Fibroblast of lung (primary cell): ENCODE data around the gene ENOX1. TPM values are rescaled to one million over a fixed set of nuclear protein-coding genes. Genes with fewer than 3 reads are reported as not detected.

Experiments
- DNase-seq, 2 donors: peaks; one replicate each; pipeline versions ENCODE4 v3.0.0 to v3.0.0-alpha.2; 2010; ENCODE audit warnings: low read depth in 2 of 2
- H2AFZ ChIP-seq: 2 replicates; pipeline ENCODE4 v1.5.1; 2012; ENCODE audit warnings: low read length, control low read depth, inconsistent platforms
- H3K27ac ChIP-seq: 2 replicates; pipeline ENCODE4 v1.5.1; 2011; ENCODE audit warnings: low read length, control low read depth; ENCODE audit not compliant: insufficient read depth
- H3K27me3 ChIP-seq: 2 replicates; pipeline ENCODE4 v1.5.1; 2011; ENCODE audit warnings: mild to moderate bottlenecking, low read length; ENCODE audit not compliant: control insufficient read depth, insufficient read depth
- H3K36me3 ChIP-seq: 2 replicates; pipeline ENCODE4 v1.5.1; 2011; ENCODE audit warnings: low read length; ENCODE audit not compliant: control insufficient read depth, insufficient read depth
- H3K4me1 ChIP-seq: 2 replicates; pipeline ENCODE4 v1.5.1; 2011; ENCODE audit warnings: low read length; ENCODE audit not compliant: control insufficient read depth, insufficient read depth; ENCODE audit errors: extremely low read depth
- H3K4me2 ChIP-seq: 2 replicates; pipeline ENCODE4 v1.5.1; 2011; ENCODE audit warnings: low read length, control low read depth; ENCODE audit not compliant: insufficient read depth; ENCODE audit errors: extremely low read depth
- H3K4me3 ChIP-seq, 4 experiments: fragments of 200-600 bp in 1 of 4; sonication (generic) in 1 of 4; replicated peaks in 1 of 4; 2 replicates each; pipeline ENCODE4 v1.5.1; 2011 to 2016; ENCODE audit warnings: low read length in 4 of 4, low read depth in 3 of 4, mild to moderate bottlenecking in 3 of 4, control low read depth in 2 of 4, inconsistent platforms in 1 of 4, mixed read lengths in 1 of 4; ENCODE audit not compliant: insufficient read depth in 1 of 4; ENCODE audit errors: control extremely low read depth in 1 of 4
- H3K79me2 ChIP-seq: 2 replicates; pipeline ENCODE4 v1.5.1; 2012; ENCODE audit warnings: mild to moderate bottlenecking, low read length, inconsistent platforms; ENCODE audit not compliant: control insufficient read depth, insufficient read depth
- H3K9ac ChIP-seq: 2 replicates; pipeline ENCODE4 v1.5.1; 2011; ENCODE audit warnings: mild to moderate bottlenecking, low read length, control low read depth; ENCODE audit not compliant: insufficient read depth
- H3K9me3 ChIP-seq: 2 replicates; pipeline ENCODE4 v1.5.1; 2012; ENCODE audit warnings: low read depth, low read length; ENCODE audit not compliant: control insufficient read depth, insufficient read depth
- H4K20me1 ChIP-seq: 2 replicates; pipeline ENCODE4 v1.5.1; 2011; ENCODE audit warnings: low read length; ENCODE audit not compliant: control insufficient read depth, insufficient read depth; ENCODE audit errors: extremely low read depth
- EZH2 ChIP-seq: IDR thresholded peaks from 2 replicates; pipeline ENCODE4 v1.5.1; 2012; ENCODE audit warnings: low read length, control low read depth, mild to moderate bottlenecking; ENCODE audit errors: missing control alignments
- polyA plus RNA-seq, 2 donors: library from polyadenylated mRNA; depleted of rRNA in 1 of 2; stranded (reverse) in 1 of 2; unstranded in 1 of 2; fragments of >200 nt; gene quantifications; 2 replicates each; pipeline ENCODE4 v1.2.1, GENCODE V29; 2011 to 2012; ENCODE audit warnings: missing spikeins in 1 of 2
- total RNA-seq: library from RNA; depleted of rRNA; stranded (reverse); fragments of >200 nt; gene quantifications from 2 replicates; pipeline ENCODE4 v1.2.1, GENCODE V29; 2014
- TF ChIP-seq, protein P1 (sequence below), 2 donors: IDR thresholded peaks in 1 of 2; conservative IDR thresholded peaks in 1 of 2; 1 replicate in 1 of 2; 2 replicates in 1 of 2; pipeline ENCODE4 v1.5.1; 2011 to 2012; ENCODE audit warnings: low read length in 2 of 2, control low read depth in 1 of 2, inconsistent platforms in 1 of 2, low read depth in 1 of 2, mild to moderate bottlenecking in 1 of 2

The ENOX1 gene
- total and polyA plus RNA-seq, 2 donors (not counting 1 experiment from before 2014, with no cell fraction given): 3.5 to 7.6 TPM

DNA sequence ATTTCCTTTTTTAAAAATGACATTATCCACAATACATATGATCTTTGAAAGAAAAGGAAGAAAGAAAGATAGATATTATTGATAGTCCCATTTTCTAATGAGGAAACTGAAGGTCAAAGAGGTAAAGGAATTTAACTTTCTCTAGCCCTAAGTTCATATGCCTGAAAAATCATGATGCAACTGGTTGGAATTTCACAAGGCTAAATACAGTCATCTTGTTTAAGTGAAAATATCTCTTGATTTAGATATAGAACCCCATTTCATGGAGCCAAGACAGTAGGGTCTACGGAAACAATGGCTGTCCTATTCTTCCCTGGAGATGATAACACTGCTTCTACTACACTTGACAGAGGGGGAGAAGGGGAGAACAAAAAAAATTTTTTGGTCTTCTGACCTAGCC is 397.2 kb downstream of the ENOX1 start:
- no peak overlapping the region for H3K9ac ChIP-seq
- no peaks in the 10 kb centered on the region for H3K27me3 ChIP-seq
- TF ChIP-seq EZH2: no peak
- TF ChIP-seq, protein P1, sequence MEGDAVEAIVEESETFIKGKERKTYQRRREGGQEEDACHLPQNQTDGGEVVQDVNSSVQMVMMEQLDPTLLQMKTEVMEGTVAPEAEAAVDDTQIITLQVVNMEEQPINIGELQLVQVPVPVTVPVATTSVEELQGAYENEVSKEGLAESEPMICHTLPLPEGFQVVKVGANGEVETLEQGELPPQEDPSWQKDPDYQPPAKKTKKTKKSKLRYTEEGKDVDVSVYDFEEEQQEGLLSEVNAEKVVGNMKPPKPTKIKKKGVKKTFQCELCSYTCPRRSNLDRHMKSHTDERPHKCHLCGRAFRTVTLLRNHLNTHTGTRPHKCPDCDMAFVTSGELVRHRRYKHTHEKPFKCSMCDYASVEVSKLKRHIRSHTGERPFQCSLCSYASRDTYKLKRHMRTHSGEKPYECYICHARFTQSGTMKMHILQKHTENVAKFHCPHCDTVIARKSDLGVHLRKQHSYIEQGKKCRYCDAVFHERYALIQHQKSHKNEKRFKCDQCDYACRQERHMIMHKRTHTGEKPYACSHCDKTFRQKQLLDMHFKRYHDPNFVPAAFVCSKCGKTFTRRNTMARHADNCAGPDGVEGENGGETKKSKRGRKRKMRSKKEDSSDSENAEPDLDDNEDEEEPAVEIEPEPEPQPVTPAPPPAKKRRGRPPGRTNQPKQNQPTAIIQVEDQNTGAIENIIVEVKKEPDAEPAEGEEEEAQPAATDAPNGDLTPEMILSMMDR (conservative IDR thresholded peaks at IDR 0.05 in 1 of 2, IDR thresholded peaks at IDR 0.05 in 1 of 2; ENCODE audit: low read depth in 1 of 2, low read length in 2 of 2): no peak
- H4K20me1 ChIP-seq: no peaks in the 10 kb centered on the region
- peak in 1 of 2 donors; percentile 79 for DNase-seq
- H3K79me2 ChIP-seq: no peaks in the 10 kb centered on the region
- no peak overlapping the region for H3K27ac ChIP-seq
- peak overlapping the region; percentile 1 for H3K4me2 ChIP-seq
- H2AFZ ChIP-seq: no peak overlapping the region
- H3K36me3 ChIP-seq: no peaks in the 10 kb centered on the region
- peaks cover 4% of the 10 kb centered on the region for H3K4me1 ChIP-seq
- no peaks in the 10 kb centered on the region for H3K9me3 ChIP-seq
- no peak overlapping the region for H3K4me3 ChIP-seq

DNA sequence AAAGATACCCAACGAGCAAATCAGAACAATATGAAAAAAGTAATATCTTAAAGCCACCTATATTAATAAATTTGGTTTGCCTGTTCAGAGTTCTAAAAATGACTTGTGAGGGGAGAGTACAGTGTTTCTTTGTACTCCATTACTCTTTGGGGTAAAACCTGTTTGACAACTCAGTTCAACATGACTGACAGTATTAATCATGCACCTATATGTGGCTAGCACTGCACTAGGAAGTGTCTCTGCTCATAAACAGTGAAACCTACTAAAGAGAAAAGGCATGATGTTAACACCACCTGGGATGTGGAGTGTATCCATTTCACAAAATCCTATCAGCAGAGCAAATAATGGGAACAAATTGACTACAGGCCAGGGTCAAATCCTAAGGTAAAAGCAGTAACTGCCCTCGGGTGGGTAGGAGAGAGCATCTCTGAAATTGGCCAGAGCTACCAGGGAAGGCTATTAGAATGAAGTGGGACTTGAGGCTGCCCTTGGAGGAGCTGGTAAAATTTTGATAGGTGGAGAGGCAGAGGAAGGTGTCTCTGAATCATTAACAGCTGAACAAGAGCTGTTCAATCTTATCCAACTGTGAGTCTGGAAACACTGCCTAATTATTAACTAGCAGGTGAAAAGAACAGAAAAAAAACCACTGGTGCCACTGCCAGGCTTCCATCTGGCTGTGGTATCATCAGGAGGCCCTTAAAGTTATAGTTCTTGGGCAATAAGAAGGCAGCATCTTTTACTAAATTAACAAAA is 398.3 kb downstream of the ENOX1 start:
- Histone ChIP-seq H3K79me2 (no peaks in the 10 kb centered on the region), H4K20me1 (no peaks in the 10 kb centered on the region), H2AFZ (no peak overlapping the region), H3K4me1 (peaks cover 4% of the 10 kb centered on the region), H3K9me3 (no peaks in the 10 kb centered on the region), H3K4me3 (no peak overlapping the region), H3K4me2 (no peak overlapping the region), H3K9ac (no peak overlapping the region), H3K27ac (no peak overlapping the region), H3K36me3 (no peaks in the 10 kb centered on the region), H3K27me3 (no peaks in the 10 kb centered on the region)
- no peak for TF ChIP-seq EZH2
- DNase-seq: no peak

DNA sequence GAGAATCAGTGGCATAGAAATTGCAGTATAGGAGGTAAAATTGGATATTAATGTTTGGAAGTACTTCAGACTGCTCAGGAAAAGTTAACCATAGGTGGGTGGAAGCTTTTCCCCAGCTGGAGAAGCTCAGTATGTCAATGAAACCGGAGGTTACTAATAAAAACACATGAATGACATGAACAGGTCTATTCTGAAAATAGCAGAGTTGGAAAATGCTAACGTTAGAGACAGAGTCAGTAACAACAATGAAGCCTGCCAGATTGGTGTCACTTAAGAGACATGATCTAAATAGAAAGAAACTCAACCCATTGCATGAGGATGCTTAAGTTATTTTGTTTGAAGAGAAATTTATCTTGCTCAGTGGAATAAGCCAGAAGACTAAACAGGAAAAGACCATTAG is 398.9 kb downstream of the ENOX1 start:
- no peaks in the 10 kb centered on the region for H3K27me3 ChIP-seq
- no peak for TF ChIP-seq EZH2
- TF ChIP-seq, protein P1 (conservative IDR thresholded peaks at IDR 0.05 in 1 of 2, IDR thresholded peaks at IDR 0.05 in 1 of 2; ENCODE audit: low read depth in 1 of 2, low read length in 2 of 2): no peak
- H3K9me3 ChIP-seq: no peaks in the 10 kb centered on the region
- no peak for DNase-seq
- H3K79me2 ChIP-seq: no peaks in the 10 kb centered on the region
- no peak overlapping the region for H2AFZ ChIP-seq
- no peak overlapping the region for H3K4me2 ChIP-seq
- H3K4me3 ChIP-seq: no peak overlapping the region
- H4K20me1 ChIP-seq: no peaks in the 10 kb centered on the region
- no peak overlapping the region for H3K27ac ChIP-seq
- no peaks in the 10 kb centered on the region for H3K36me3 ChIP-seq
- H3K4me1 ChIP-seq: peaks cover 4% of the 10 kb centered on the region
- no peak overlapping the region for H3K9ac ChIP-seq
